GM18502 (cell line): ENCODE data around the gene CXXC4.

ENCODE experiments used
- ATAC-seq: cut with Tn5 transposase; IDR thresholded peaks from one replicate; pipeline ENCODE4 v1.9.1; 2021; ENCODE audit warnings: mild to moderate bottlenecking; ENCODE audit not compliant: unreplicated experiment, poor library complexity

Gene CXXC4

DNA sequence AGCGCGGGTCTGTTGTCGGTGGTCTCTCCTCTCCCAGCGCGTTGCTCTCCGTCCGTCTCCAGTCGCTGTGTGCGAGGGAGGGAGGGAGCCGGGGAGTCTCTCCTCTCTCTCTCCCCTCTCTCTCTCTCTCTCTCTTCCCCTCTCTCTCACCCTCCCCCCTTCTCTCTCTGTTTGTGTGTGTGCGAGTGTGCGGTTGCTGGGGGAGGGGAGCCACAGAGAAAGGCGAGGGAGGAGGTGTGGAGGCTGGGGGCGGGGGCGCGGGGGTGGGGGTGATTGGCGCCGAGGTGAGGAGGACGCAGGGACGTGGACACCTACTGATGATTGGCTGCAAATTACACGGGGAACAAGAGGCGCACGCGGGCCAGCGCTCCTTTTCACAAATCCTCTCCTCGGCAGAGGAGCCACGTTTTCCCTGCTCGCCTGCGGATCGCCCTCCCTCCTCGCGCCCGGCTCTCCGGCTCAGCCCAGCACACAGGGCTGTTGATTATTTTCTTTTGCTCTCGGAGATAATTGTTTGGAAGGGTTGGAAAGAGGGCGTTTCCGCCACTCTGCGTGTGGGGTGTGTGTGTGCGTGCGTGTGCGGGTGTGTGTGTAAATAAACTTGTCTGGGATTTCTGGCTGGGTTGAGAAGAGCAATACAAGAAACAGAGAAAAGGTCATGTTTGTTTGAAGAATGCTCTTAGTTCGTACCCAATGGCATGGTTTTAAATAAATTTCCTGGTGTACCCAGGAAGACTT, at the start of gene CXXC4:
CXXC4 (minus strand) TSS at position 73 of the 738 bp plus-strand sequence. CDS start 3,092 bp downstream, outside the sequence.
- ATAC-seq, result peak; percentile 32

DNA sequence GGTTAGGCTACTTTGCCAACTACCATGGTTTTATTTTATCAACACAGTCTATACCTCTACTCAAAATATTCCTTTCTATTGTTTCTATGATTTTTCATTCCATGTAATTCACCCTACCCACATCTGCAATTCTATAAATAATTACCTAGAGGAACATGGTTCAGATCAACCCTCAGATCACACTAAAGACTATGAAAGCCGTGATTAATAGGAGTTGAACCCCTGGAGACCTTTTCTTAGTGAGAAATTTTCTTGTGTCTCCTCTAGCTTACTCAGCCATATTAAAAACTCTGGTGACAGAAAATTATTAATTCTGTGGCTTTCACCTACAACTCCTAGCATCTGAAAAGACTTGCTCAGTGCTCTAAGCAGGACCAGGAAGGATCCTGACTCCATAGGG, 38.5 kb upstream of the CXXC4 start:
- no peak for ATAC-seq

DNA sequence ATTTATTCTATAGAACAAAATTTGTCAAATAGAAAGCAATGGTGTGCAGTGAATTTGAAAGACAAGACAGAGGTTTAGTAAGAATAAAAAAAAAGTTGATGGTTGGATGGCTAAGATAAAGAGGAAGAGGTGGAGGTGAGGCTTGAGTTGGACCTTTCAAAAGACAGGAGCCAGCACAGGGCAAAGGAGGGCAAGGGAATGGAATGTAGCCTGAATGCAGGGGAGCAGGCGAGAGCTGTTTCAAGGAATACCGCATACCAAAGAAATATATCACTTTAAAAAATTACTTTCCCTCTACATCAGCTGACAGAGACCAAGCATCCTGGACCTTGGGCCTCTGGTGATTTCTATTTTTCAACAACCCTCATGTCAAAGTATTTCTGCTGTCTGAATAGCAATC, 38.0 kb upstream of the CXXC4 start:
- ATAC-seq, result no peak

DNA sequence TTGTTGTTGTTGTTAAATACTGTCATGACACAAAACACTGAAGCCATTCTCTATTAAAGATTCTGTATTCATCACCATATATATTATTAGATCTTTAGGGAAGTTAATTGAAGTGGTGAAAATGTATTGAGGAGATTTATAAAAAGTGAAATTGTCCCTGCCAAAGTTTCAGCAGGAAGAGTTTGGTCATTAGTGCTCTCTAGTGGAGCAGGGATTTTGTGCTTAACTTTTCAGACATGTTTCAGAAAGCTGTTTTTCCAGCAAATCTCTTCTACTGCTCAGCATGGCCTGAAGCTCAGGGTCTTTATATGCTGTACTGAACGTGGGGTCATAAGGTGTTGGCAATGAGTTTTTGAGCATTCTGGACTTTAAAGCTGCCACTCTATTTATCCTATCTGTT, 36.7 kb upstream of the CXXC4 start:
- ATAC-seq, result no peak

DNA sequence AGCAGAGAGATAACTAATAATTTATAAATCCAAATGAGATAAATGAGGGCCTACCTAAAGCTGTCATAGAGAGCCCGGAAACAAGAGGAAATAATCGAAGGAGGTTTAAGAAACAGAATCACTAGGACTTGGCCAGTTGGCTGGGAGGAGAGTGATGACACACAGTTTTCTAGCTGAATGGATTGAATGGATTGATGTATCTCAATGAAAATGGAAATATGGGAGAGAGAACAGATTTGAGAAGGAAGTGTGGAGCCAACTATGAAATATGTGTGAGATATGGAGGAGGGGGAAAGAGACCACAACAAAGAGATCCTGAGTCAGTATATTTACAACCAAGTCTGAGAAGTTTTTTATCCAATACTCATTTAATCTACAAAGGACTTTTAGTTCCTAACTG, 35.7 kb upstream of the CXXC4 start:
- ATAC-seq, result no peak

DNA sequence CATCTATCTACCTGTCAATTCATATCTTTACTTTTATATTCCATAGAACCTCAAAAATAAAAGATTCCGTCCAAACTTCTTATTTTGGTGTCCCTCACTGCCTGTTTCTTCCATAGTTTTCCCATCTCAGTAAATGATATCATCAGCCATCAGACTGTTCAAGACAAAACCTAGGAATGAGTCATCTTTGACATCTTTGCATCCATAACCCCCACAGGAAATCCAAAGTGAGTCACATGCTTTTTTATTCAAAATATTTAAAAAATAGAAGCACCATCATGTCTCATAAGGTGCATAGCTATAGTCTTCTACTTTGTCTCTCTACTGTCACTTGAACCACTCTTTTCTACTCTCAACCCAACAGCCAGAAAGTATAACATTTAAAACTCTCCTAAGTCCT, 29.9 kb upstream of the CXXC4 start:
- no peak for ATAC-seq

DNA sequence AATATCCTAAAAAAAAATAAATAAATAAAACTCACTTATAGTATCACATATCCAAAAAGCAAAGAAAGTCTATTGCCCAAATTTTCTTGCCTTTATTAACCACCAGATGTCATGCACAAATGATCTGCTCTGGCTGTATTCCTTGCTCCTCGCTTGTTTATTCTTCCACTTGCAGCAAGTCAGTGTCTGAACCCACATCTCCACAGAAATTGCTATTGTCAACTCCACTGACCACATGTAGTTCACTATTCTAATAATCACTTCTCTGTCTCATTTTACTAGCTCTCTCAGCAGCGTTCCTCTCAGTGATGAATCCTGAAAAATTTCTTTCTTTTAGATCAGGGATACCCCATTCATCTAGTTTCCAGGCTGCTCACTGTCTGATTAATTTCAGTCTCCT, 29.3 kb upstream of the CXXC4 start:
- ATAC-seq, result no peak

DNA sequence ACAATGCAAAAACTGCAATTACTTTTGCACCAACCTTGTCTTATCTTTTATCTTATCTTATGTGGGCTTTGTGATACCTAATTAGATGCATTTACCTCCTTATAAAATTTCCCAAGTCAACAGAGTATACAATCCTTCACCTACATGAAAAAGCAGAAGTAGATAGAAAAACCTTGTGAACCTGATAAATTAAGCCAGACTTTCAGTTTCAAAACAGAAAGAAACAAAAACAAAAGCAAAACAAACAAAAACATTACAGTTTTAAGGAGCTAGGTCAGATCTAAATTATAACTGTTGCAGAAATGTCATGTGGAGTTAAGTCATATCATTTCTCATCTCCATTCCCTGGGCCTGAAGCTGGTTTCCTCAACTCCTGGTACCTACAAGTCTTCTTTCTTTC, 24.9 kb upstream of the CXXC4 start:
- peak; percentile 94 for ATAC-seq

DNA sequence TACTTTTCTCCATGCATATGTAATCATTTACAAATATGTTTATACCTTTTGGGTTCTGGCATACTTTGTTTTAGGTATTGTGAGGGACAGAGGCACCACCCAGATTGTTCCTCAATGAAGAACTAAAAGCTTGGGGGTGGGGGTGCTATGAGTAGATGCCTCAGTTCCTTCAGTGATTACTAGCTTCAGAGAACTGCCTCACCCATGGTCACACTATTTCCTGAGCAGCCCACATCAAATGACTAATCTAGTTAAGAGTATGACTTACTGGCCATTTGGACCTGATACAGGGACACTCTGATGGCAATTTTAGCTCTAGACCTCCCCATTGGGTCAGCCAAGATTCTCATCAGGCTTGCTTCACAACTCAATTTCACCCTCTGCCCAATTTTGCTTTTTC, 22.2 kb upstream of the CXXC4 start:
- no peak for ATAC-seq

DNA sequence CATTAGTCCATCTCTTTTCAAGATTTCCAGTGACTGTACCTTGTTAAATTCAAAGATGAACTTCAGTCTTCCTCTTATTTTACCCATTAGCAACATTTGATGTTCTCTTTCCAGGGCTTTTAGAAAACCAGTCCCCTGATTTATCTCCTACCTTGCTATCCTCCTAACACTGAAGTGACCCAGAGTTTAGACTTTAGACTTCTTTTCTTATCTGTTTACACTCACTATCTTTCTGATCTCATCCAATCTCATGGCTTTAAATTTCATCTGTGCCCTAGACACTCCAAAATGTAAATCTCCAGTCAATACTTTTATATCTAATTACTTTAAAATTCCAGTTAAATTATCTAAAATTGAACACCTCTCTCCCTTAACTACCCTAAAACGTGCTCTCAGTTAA, 13.5 kb upstream of the CXXC4 start:
- no peak for ATAC-seq

DNA sequence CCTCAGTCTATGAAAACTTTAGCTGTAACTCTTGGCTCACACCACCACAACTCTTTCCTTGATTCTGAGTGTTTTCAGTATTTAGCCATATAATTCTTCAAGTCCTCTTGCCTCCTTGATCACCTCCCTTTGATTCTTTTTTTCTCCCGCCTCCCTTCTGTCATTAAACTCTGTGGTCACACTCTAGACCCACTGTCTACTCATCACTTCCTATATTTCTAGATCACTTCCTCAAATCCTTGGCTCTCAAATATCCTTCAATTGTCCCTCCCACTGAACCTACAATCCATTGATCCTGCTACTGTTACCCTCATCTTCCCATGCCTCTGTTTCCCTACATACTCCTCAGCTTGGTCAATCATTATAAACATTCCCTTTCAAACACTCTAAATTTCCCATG, 12.4 kb upstream of the CXXC4 start:
- no peak for ATAC-seq

DNA sequence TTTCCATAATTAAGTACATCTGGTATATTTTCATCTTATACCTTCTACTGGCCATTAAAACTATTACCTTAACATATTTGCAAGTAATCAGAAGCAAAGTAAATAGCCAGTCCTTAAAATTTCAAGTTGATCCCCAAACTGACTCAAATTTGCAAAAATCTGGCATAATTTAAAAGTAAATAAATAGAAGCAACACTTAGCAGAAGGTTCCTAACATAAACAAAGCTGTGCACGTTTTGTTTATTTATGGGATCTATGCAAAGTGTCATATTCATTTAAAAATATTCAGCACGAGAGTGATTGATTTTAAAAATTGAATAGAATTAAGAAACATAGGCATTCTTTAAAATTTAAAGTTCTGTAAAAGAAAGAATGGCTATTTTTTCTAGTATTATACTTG, 9.8 kb upstream of the CXXC4 start:
- ATAC-seq, result no peak

DNA sequence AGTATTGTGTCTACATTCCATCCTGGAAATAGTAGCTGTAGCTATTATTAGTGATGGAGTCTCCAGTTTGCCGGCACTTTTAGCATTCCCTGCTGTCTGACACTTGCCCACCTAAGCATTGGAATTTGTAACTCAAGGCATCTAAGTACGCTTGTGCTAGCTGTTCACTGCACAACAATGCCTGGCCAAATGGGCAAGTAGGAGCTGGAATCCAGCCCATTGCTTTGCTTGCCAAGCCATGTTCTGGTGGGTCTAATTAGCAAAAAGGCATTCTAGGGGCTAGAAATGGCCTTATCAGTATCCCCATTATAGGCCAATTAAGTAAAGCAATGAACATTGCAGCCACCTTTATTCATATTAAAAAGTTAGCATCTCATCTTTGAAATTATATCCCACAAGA, 7.8 kb upstream of the CXXC4 start:
- no peak for ATAC-seq

DNA sequence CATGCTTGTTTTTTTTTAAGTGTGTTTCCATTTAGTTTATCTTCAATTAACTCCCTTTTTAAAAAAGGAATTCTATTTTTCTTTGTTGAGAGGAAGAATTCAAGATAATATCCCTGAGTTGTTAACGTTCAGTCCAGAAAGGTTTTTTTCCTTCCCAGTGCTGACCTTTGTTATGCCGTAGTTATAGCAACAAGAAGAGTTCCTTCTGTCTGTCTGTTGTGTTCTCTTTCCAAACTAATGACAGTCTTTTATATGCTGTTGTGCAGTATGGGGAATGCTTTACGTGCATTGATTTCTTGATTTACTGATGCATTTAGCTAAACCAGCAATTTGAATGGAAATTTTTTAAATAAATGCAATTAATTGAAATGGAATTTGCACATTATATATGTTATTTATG, 6.6 kb upstream of the CXXC4 start:
- ATAC-seq, result no peak

DNA sequence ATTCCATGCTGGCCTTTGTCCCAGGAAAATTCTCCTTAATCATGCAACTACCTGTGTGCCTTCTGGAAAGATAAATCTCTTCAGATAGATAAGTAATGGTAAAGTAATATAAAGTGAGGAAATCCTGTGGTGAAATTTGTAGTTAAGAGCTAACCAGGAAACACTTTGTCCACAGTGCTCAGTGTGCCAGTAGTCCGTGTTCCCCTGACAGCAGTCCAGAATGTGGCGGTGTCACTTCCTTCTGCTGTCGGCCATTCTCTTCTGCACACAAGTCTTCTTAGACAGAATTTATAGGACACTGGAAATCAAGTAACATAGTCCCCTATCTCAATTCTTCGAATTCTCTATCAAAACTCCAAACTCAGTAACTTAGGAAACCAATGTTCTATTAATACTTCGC, 5.7 kb upstream of the CXXC4 start:
- ATAC-seq, result no peak

DNA sequence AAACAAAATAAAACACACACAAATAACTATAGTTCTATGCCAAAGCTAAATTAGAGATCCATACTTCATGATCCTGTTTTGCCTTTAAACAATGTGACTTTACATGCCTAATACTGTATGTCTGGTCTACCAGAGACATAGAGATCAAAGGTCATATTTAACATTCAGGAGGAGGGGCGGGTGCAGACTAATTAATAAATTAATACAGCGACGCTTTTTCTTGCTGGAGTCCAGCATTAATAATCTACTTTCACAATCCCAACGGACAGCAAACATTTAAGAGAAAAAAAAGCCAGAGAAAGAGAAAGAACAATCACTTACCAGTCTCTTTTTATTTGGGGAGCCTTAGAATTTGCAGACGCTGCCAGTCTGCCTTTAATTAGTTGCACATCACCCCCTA, 509 bp downstream of the CXXC4 start:
- no peak for ATAC-seq

DNA sequence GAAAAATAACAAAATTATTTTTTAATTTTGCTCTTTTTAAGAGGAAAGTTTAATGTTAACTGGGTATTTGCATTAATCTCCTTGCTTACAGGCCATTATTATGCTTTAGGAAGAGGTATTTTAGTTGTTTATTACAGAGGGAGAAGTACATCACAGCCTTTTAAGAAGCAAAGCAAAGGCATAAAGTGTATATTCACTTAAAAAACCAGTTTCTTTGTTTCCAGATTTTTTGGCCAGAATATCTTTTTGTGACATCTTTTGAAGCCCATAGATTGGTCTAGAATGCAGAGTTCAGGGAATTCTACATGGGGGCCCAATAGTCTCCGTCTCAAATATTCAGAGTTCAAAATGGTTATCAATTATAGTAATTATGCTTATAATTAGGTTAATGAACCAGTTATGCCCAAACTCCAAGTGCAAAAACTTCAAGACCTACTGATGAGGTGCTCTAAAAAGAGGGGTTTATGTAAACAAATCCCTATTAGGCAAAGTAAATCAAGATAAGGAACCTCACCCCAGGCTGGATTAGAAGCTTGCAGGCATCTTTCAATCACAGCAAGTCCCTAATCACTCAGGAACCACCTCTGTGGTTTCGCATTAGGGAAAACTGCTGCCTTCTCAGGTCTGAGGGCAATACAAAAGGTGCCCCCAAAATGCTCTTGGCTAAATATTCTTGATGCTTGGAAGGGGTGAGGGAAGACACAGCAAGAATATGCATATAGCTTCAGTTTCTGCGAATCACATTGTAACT, 1.4 kb downstream of the CXXC4 start:
- ATAC-seq, result no peak

DNA sequence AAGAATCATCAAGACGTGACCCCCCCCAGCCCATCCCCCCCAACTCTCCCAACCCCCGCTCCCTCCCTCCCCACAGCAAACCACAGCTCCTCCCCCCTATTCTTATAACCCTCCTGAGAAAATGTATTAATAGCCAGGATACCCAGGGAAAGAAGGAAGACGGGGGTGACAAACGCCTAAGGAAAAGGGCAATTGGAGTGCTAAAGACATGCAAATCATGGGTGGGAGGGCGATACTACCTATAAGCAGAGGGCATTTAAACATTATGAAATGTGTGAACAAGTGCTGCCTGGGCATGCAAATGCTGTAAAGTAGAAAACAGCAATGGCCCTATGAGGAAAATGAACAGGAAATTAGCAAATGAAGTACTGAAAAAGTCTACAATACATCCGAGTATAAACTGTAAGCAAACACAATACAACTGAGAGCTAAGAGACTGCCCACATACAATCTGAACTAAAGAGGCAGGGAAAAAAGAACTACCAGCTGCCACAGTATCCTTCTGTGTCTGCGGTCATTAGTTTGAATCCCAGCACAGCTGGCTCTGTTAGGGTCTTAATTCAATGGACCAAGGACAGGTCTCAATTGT, 2.4 kb downstream of the CXXC4 start:
- ATAC-seq, result peak; percentile 38

DNA sequence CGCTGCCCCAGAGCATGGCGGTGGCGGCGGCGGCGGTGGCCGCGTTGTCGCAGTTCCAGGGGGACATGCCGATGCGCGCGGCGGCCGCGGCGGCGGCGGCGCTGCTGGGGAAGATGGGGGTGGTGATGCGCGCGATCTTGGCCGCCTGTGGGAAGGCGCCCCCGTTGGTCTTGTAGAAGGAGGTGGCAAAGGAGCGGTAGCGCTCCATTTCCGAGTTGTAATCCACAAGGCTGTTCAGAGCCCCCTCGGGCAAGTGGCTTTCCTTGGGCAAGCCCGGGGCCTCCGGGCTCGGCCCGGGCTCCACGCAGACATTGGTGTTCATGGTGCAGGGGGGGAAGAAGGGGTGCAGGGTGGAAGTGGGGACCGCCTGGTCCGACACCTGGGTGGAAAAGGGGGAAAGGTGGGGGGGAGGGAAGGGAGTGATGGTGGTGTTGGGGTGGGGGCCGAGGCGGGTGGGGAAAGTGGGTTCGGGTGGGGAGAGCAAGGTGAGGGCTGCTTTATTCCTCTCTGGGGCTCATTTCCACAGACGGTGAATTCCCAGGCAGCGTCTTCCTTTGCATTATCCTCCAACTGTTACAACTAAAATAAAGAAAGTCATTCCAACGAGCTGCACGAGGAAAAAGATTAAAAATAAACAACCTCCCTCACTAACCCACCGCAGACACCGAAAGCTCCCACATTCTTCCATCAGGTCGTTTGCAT, 3.1 kb downstream of the CXXC4 start:
- peak; percentile 21 for ATAC-seq

DNA sequence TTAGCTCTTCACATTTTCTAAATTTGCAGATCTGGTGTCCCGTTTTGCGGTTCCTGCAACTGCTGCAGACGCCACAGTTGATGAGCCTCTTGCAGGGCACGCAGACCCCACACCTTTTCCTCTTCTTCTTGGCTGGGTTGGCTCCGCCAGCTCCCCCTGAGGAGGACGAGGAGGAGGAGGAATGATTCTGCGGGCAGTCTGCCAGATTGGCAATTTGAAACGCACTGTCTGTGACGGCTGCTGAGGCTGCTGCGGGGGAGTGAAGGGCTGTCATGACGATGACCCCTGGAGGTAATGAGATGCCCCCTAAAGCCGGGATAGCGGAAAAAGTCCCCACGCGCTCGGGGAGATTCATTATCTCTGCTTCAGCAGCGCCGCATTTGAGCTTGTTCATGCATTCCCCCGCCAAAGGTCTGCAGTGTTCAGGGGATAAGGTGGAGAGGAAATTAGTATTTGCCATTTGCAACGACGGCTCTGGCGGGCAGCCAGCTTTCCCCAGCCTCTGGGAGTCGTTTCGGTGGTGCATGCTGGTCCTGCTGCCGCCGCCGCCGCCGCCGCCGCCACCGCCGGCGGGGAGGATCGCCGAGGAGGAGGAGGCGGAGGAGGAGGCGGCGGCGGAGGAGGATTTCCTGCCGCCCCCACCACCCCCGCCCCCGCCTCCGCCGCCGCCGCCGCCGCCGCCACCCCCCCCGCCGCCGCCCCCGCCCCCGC, 3.8 kb downstream of the CXXC4 start:
- ATAC-seq, result peak; percentile 31
